SK-N-SH (cell line): ENCODE results near the gene GAS2L1. TPM values are rescaled to one million over a fixed set of nuclear protein-coding genes. Genes with fewer than 3 reads are reported as not detected.
A peak's percentile ranks its signal among the peaks of the same experiment; 100 is the strongest.

Experiments
- CTCF ChIA-PET: fragments of 300-600, 350-600 bp; formaldehyde crosslinking; extraction: SDS; loops from one replicate; lab custom pipeline; 2021; lab: Yijun Ruan, JAX
- POLR2A ChIA-PET: fragments of 350-600 bp; sonication (Branson Sonifier 250); formaldehyde crosslinking; extraction: SDS; loops from one replicate; lab custom pipeline; 2020; ENCODE audit warnings: antibody characterized with exemption, inconsistent platforms; lab: Yijun Ruan, JAX
- DNase-seq: peaks from one replicate; pipeline ENCODE4 v3.0.0; 2012
- H2AFZ ChIP-seq: fragments of 200-600 bp; sonication (generic); 2 replicates; pipeline ENCODE4 v1.8.1; 2016; ENCODE audit warnings: antibody characterized with exemption, mild to moderate bottlenecking, low read depth
- H3F3A ChIP-seq: fragments of 200-600 bp; sonication (generic); replicated peaks from 2 replicates; pipeline ENCODE3; 2016; ENCODE audit warnings: antibody characterized with exemption, mild to moderate bottlenecking; ENCODE audit not compliant: insufficient read depth
- H3K27ac ChIP-seq, 2 experiments: fragments of 200-500 bp in 1 of 2; fragments of 200-600 bp in 1 of 2; sonication (Bioruptor generic) in 1 of 2; sonication (generic), shearing (Covaris generic) in 1 of 2; 2 replicates each; pipeline versions ENCODE4 v1.5.1 to v1.6.1; 2014 to 2016; ENCODE audit warnings: low read depth in 2 of 2, inconsistent platforms in 1 of 2, low read length in 1 of 2, mild to moderate bottlenecking in 1 of 2, mixed read lengths in 1 of 2
- H3K27me3 ChIP-seq: fragments of 200-600 bp; sonication (generic), shearing (Covaris generic); 2 replicates; pipeline ENCODE4 v1.6.1; 2016; ENCODE audit warnings: mixed run types; ENCODE audit not compliant: insufficient read depth
- H3K36me3 ChIP-seq, 2 experiments: fragments of 200-500 bp in 1 of 2; fragments of 200-600 bp in 1 of 2; sonication (Bioruptor generic) in 1 of 2; sonication (generic) in 1 of 2; replicated peaks in 1 of 2; 2 replicates each; pipeline versions ENCODE3 to v1.5.1; 2014 to 2016; ENCODE audit warnings: low read length in 1 of 2, mild to moderate bottlenecking in 1 of 2; ENCODE audit not compliant: insufficient read depth in 2 of 2, control insufficient read depth in 1 of 2
- H3K4me1 ChIP-seq, 2 experiments: fragments of 200-500 bp in 1 of 2; fragments of 200-600 bp in 1 of 2; sonication (Bioruptor generic) in 1 of 2; sonication (generic), shearing (Covaris generic) in 1 of 2; 2 replicates each; pipeline versions ENCODE4 v1.5.1 to v1.6.1; 2014 to 2016; ENCODE audit warnings: low read depth in 1 of 2, low read length in 1 of 2, mixed run types in 1 of 2; ENCODE audit not compliant: insufficient read depth in 2 of 2, control insufficient read depth in 1 of 2
- H3K4me2 ChIP-seq: fragments of 200-600 bp; sonication (generic), shearing (Covaris generic); 2 replicates; pipeline ENCODE4 v1.6.1; 2017; ENCODE audit warnings: mixed run types
- H3K4me3 ChIP-seq, 2 experiments: fragments of 200-500 bp in 1 of 2; fragments of 200-600 bp in 1 of 2; sonication (Bioruptor generic) in 1 of 2; sonication (generic), shearing (Covaris generic) in 1 of 2; 2 replicates each; pipeline versions ENCODE4 v1.5.1 to v1.8.1; 2014 to 2016; ENCODE audit warnings: low read depth in 2 of 2, inconsistent platforms in 1 of 2, low read length in 1 of 2, mild to moderate bottlenecking in 1 of 2, mixed read lengths in 1 of 2, moderate library complexity in 1 of 2
- H3K79me2 ChIP-seq: fragments of 200-600 bp; sonication (generic); 2 replicates; pipeline ENCODE4 v1.8.1; 2017; ENCODE audit warnings: mild to moderate bottlenecking; ENCODE audit not compliant: insufficient read depth
- H3K9ac ChIP-seq: fragments of 200-600 bp; sonication (generic); 2 replicates; pipeline ENCODE4 v1.6.1; 2017; ENCODE audit warnings: mixed run types
- H3K9me2 ChIP-seq: fragments of 200-600 bp; sonication (generic); 2 replicates; pipeline ENCODE4 v1.6.1; 2017; ENCODE audit warnings: mixed run types
- H3K9me3 ChIP-seq: fragments of 200-600 bp; sonication (generic); 2 replicates; pipeline ENCODE4 v1.6.1; 2017; ENCODE audit warnings: mixed run types, mild to moderate bottlenecking, moderate library complexity
- H4K20me1 ChIP-seq: fragments of 200-600 bp; sonication (generic); 2 replicates; pipeline ENCODE4 v1.6.1; 2017; ENCODE audit warnings: mild to moderate bottlenecking, mixed run types; ENCODE audit not compliant: insufficient read depth
- CHD2 ChIP-seq: fragments of 150-350 bp; IDR thresholded peaks from 2 replicates; pipeline ENCODE4 v1.6.1; 2018; ENCODE audit warnings: low read length; ENCODE audit not compliant: partially characterized antibody
- ELF1 ChIP-seq: IDR thresholded peaks from 2 replicates; pipeline ENCODE4 v1.4.0; 2012
- EP300 ChIP-seq, 2 experiments: IDR thresholded peaks; 2 replicates each; pipeline versions ENCODE4 v1.4.0 to v1.6.1; 2012; ENCODE audit warnings: borderline replicate concordance in 1 of 2, low read depth in 1 of 2, low read length in 1 of 2
- EZH2phosphoT487 ChIP-seq: fragments of 200-600 bp; sonication (generic); IDR thresholded peaks from 2 replicates; pipeline ENCODE4 v1.6.1; 2017; ENCODE audit warnings: low read depth, mixed run types, mild to moderate bottlenecking, antibody characterized with exemption, moderate library complexity, borderline replicate concordance
- FOSL2 ChIP-seq: IDR thresholded peaks from 2 replicates; pipeline ENCODE4 v1.4.0; 2012; ENCODE audit warnings: low read depth, mild to moderate bottlenecking, moderate library complexity, borderline replicate concordance
- FOXJ3 ChIP-seq: sonication (generic); formaldehyde crosslinking; IDR thresholded peaks from 2 replicates; pipeline ENCODE4 v1.5.1; 2020; ENCODE audit warnings: mild to moderate bottlenecking, missing genetic modification reagents
- GATA2 ChIP-seq: sonication (generic); formaldehyde crosslinking; IDR thresholded peaks from 2 replicates; pipeline ENCODE4 v1.5.0; 2020; ENCODE audit warnings: mild to moderate bottlenecking, missing genetic modification reagents
- JUND ChIP-seq: IDR thresholded peaks from 2 replicates; pipeline ENCODE4 v1.4.0; 2012
- MXI1 ChIP-seq: IDR thresholded peaks from 2 replicates; pipeline ENCODE4 v1.6.1; 2012; ENCODE audit warnings: mild to moderate bottlenecking, low read depth, low read length, improper control_type of control experiment
- POLR2AphosphoS5 ChIP-seq: IDR thresholded peaks from 2 replicates; pipeline ENCODE4 v1.6.1; 2012; ENCODE audit warnings: low read depth, low read length
- RCOR1 ChIP-seq: fragments of 150-350 bp; IDR thresholded peaks from 2 replicates; pipeline ENCODE4 v1.6.1; 2017; ENCODE audit warnings: antibody characterized with exemption, low read length
- RFX5 ChIP-seq: IDR thresholded peaks from 2 replicates; pipeline ENCODE4 v1.6.1; 2012; ENCODE audit warnings: mild to moderate bottlenecking, improper control_type of control experiment, low read length
- RXRA ChIP-seq: IDR thresholded peaks from 2 replicates; pipeline ENCODE4 v1.4.0; 2012; ENCODE audit warnings: low read depth, mild to moderate bottlenecking, borderline replicate concordance
- SMC3 ChIP-seq: IDR thresholded peaks from 2 replicates; pipeline ENCODE4 v1.6.1; 2012; ENCODE audit warnings: low read depth, low read length, improper control_type of control experiment
- WGBS: methylation state at CpG from one replicate; pipeline ENCODE4 v1.1.6; 2017; ENCODE audit warnings: low lambda C conversion rate; 5-methylcytosine and 5-hydroxymethylcytosine counted together
- polyA plus RNA-seq, 3 experiments: library from polyadenylated mRNA; depleted of rRNA; stranded (reverse); fragments of >200 nt; gene quantifications; 2 replicates each; pipeline ENCODE4 v1.2.3, GENCODE V29; 2012
- TF ChIP-seq, protein P1 (sequence below): IDR thresholded peaks from 2 replicates; pipeline ENCODE4 v1.4.0; 2012; ENCODE audit warnings: low read depth, borderline replicate concordance
- TF ChIP-seq, protein P2 (sequence below): IDR thresholded peaks from 2 replicates; pipeline ENCODE4 v1.4.0; 2012; ENCODE audit warnings: low read depth
- TF ChIP-seq, protein P3 (sequence below): IDR thresholded peaks from 2 replicates; pipeline ENCODE4 v1.6.1; 2012; ENCODE audit warnings: mild to moderate bottlenecking, low read depth, low read length, moderate library complexity
- TF ChIP-seq, protein P4 (sequence below): IDR thresholded peaks from 2 replicates; pipeline ENCODE4; 2012
- TF ChIP-seq, protein P5 (sequence below): fragments of 150-350 bp; IDR thresholded peaks from 2 replicates; pipeline ENCODE4 v1.6.1; 2016; ENCODE audit warnings: mild to moderate bottlenecking, low read depth, low read length
- TF ChIP-seq, protein P6 (sequence below): IDR thresholded peaks from 2 replicates; pipeline ENCODE4 v1.4.0; 2012; ENCODE audit warnings: low read depth, borderline replicate concordance

The GAS2L1 gene
- polyA plus RNA-seq, 1 of the 3 experiments (the other 2 are of a cell fraction) = 21.8 TPM

DNA sequence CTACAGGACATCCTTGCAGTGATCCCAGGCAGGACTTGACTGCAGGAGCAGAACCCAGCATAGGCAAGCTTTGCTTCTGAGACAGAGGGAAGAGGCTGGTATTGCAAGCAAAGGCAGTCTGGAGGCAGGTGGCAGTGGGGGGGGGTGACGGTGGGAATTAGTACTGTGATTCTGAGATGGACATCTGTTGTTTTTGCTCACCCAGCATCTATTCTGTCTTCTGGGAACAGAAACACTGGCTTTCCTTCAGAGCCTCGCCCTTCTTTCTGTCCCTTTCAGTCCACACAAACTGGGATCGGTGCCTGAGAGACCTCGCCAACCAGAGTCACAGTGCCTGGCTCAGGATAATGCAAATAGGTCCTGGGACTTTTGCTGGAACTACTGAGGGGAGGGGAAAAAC is 40.2 kb downstream of the GAS2L1 start:
- H3K4me1 ChIP-seq = peaks cover 20 to 49% of the 10 kb centered on the region in 2 experiments
- no peaks in the 10 kb centered on the region for H4K20me1 ChIP-seq
- H3K79me2 ChIP-seq = no peaks in the 10 kb centered on the region
- no peaks in the 10 kb centered on the region for H3K9me3 ChIP-seq
- CTCF ChIA-PET = interaction anchor here (1.8 to 2.2 kb wide), 2 partner anchors 13 to 41 kb away, joined by 9 to 11 read pairs; partner anchors contain the start of gene GAS2L1
- H3K4me3 ChIP-seq = no peak overlapping the region
- peak overlapping the region in 1 of 2 experiments; percentile 66; a peak in 1 of 4 replicates for H3K27ac ChIP-seq
- no peak overlapping the region for H2AFZ ChIP-seq
- POLR2A ChIA-PET = no interaction called here
- no peak for TF ChIP-seq CHD2
- TF ChIP-seq RCOR1 = no peak
- no peak for TF ChIP-seq MXI1
- no peak for TF ChIP-seq JUND
- TF ChIP-seq EP300 (IDR thresholded peaks at IDR 0.05; ENCODE audit: borderline replicate concordance in 1 of 2, low read depth in 1 of 2, low read length in 1 of 2) = no peak
- no peak for TF ChIP-seq FOXJ3 (CRISPR knock-in tag)
- no peak for TF ChIP-seq FOSL2
- TF ChIP-seq POLR2AphosphoS5 = no peak
- TF ChIP-seq, protein P1, sequence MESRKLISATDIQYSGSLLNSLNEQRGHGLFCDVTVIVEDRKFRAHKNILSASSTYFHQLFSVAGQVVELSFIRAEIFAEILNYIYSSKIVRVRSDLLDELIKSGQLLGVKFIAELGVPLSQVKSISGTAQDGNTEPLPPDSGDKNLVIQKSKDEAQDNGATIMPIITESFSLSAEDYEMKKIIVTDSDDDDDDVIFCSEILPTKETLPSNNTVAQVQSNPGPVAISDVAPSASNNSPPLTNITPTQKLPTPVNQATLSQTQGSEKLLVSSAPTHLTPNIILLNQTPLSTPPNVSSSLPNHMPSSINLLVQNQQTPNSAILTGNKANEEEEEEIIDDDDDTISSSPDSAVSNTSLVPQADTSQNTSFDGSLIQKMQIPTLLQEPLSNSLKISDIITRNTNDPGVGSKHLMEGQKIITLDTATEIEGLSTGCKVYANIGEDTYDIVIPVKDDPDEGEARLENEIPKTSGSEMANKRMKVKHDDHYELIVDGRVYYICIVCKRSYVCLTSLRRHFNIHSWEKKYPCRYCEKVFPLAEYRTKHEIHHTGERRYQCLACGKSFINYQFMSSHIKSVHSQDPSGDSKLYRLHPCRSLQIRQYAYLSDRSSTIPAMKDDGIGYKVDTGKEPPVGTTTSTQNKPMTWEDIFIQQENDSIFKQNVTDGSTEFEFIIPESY = no peak
- TF ChIP-seq, protein P2, sequence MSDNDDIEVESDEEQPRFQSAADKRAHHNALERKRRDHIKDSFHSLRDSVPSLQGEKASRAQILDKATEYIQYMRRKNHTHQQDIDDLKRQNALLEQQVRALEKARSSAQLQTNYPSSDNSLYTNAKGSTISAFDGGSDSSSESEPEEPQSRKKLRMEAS = no peak
- TF ChIP-seq SMC3 = no peak
- TF ChIP-seq, protein P3, sequence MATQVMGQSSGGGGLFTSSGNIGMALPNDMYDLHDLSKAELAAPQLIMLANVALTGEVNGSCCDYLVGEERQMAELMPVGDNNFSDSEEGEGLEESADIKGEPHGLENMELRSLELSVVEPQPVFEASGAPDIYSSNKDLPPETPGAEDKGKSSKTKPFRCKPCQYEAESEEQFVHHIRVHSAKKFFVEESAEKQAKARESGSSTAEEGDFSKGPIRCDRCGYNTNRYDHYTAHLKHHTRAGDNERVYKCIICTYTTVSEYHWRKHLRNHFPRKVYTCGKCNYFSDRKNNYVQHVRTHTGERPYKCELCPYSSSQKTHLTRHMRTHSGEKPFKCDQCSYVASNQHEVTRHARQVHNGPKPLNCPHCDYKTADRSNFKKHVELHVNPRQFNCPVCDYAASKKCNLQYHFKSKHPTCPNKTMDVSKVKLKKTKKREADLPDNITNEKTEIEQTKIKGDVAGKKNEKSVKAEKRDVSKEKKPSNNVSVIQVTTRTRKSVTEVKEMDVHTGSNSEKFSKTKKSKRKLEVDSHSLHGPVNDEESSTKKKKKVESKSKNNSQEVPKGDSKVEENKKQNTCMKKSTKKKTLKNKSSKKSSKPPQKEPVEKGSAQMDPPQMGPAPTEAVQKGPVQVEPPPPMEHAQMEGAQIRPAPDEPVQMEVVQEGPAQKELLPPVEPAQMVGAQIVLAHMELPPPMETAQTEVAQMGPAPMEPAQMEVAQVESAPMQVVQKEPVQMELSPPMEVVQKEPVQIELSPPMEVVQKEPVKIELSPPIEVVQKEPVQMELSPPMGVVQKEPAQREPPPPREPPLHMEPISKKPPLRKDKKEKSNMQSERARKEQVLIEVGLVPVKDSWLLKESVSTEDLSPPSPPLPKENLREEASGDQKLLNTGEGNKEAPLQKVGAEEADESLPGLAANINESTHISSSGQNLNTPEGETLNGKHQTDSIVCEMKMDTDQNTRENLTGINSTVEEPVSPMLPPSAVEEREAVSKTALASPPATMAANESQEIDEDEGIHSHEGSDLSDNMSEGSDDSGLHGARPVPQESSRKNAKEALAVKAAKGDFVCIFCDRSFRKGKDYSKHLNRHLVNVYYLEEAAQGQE = no peak
- TF ChIP-seq, protein P4, sequence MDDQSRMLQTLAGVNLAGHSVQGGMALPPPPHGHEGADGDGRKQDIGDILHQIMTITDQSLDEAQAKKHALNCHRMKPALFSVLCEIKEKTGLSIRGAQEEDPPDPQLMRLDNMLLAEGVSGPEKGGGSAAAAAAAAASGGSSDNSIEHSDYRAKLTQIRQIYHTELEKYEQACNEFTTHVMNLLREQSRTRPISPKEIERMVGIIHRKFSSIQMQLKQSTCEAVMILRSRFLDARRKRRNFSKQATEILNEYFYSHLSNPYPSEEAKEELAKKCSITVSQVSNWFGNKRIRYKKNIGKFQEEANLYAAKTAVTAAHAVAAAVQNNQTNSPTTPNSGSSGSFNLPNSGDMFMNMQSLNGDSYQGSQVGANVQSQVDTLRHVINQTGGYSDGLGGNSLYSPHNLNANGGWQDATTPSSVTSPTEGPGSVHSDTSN = no peak
- TF ChIP-seq RXRA = no peak
- TF ChIP-seq, protein P5, sequence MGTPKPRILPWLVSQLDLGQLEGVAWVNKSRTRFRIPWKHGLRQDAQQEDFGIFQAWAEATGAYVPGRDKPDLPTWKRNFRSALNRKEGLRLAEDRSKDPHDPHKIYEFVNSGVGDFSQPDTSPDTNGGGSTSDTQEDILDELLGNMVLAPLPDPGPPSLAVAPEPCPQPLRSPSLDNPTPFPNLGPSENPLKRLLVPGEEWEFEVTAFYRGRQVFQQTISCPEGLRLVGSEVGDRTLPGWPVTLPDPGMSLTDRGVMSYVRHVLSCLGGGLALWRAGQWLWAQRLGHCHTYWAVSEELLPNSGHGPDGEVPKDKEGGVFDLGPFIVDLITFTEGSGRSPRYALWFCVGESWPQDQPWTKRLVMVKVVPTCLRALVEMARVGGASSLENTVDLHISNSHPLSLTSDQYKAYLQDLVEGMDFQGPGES = no peak
- TF ChIP-seq RFX5 = no peak
- TF ChIP-seq, protein P6, sequence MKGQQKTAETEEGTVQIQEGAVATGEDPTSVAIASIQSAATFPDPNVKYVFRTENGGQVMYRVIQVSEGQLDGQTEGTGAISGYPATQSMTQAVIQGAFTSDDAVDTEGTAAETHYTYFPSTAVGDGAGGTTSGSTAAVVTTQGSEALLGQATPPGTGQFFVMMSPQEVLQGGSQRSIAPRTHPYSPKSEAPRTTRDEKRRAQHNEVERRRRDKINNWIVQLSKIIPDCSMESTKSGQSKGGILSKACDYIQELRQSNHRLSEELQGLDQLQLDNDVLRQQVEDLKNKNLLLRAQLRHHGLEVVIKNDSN = no peak
- no peak for TF ChIP-seq ELF1
- no peak for TF ChIP-seq EZH2phosphoT487
- TF ChIP-seq GATA2 (CRISPR knock-in tag) = no peak
- no peaks in the 10 kb centered on the region for H3K9me2 ChIP-seq
- WGBS = 90% methylated on average over 3 of the region's 4 CpGs
- H3K9ac ChIP-seq = no peak overlapping the region
- H3K36me3 ChIP-seq = peaks cover 24 to 63% of the 10 kb centered on the region in 2 experiments
- DNase-seq = no peak
- no peak overlapping the region for H3K4me2 ChIP-seq
- no peaks in the 10 kb centered on the region for H3K27me3 ChIP-seq
- H3F3A ChIP-seq = peaks cover 26% of the 10 kb centered on the region
